ENCODE data around the gene RNF141. TPM values are rescaled to one million over a fixed set of nuclear protein-coding genes. Genes with fewer than 3 reads are reported as not detected.

Gene RNF141
- total RNA-seq, 1 donor from 2014 or later: 50.0 TPM

GRCh38 chr11:10567446-10567845 lies 26.5 kb upstream of the RNF141 start:
- Histone ChIP-seq H3K4me3 (peak overlapping the region; percentile 40), H3K36me3 (no peaks in the 10 kb centered on the region), H3K4me1 (no peaks in the 10 kb centered on the region), H3K9me3 (no peaks in the 10 kb centered on the region), H3K27ac (peak overlapping the region; percentile 39), H3K27me3 (no peaks in the 10 kb centered on the region)
- TF ChIP-seq, protein P1, sequence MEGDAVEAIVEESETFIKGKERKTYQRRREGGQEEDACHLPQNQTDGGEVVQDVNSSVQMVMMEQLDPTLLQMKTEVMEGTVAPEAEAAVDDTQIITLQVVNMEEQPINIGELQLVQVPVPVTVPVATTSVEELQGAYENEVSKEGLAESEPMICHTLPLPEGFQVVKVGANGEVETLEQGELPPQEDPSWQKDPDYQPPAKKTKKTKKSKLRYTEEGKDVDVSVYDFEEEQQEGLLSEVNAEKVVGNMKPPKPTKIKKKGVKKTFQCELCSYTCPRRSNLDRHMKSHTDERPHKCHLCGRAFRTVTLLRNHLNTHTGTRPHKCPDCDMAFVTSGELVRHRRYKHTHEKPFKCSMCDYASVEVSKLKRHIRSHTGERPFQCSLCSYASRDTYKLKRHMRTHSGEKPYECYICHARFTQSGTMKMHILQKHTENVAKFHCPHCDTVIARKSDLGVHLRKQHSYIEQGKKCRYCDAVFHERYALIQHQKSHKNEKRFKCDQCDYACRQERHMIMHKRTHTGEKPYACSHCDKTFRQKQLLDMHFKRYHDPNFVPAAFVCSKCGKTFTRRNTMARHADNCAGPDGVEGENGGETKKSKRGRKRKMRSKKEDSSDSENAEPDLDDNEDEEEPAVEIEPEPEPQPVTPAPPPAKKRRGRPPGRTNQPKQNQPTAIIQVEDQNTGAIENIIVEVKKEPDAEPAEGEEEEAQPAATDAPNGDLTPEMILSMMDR (IDR thresholded peaks at IDR 0.05): no peak
- no peak for ATAC-seq
- DNase-seq: no peak
- intact Hi-C loops (cut with DNase I): no loop called here

DNA sequence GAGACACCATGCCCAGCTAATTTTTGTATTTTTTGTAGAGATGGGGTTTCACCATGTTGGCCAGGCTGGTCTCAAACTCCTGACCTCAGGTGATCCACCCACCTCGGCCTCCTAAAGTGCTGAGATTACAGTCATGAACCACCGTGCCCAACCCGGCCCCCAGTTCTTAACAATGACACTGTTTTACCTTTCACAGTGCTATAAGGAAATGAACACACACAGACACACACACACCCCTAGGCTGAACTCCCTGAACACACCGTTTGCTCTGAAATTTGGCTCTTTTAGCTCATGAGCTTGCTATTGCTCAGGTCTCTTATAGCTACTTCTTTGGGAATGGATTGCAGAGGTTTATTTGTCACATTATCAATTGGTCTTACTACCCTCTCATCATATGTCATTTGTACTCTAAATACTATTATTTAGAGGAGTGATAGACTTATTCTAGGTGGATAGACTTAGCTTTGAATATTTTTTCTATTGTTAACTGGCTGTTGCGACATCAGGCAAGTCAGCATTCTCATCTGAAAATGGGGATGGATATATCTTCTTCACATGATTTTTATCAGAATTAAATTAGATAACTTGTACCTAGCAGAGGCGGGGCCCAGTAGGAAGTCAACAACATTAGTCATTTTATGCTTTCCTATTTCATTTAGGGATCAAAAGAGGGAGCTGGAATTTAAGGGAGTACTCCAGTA lies 25.4 kb upstream of the RNF141 start:
- TF ChIP-seq, protein P1 (IDR thresholded peaks at IDR 0.05): no peak
- peak overlapping the region; percentile 40 for H3K4me3 ChIP-seq
- intact Hi-C loops (cut with DNase I): no loop called here
- peak overlapping the region; percentile 24 for H3K27ac ChIP-seq
- DNase-seq: no peak
- H3K27me3 ChIP-seq: no peaks in the 10 kb centered on the region
- H3K4me1 ChIP-seq: no peaks in the 10 kb centered on the region
- H3K9me3 ChIP-seq: no peaks in the 10 kb centered on the region
- ATAC-seq: no peak
- H3K36me3 ChIP-seq: no peaks in the 10 kb centered on the region

GRCh38 chr11:10565493-10565892 lies 24.5 kb upstream of the RNF141 start:
- peaks cover 6% of the 10 kb centered on the region for H3K4me1 ChIP-seq
- no peak overlapping the region for H3K27ac ChIP-seq
- DNase-seq (no peak), ATAC-seq (no peak)
- no peaks in the 10 kb centered on the region for H3K9me3 ChIP-seq
- intact Hi-C loops (cut with DNase I): no loop called here
- no peaks in the 10 kb centered on the region for H3K36me3 ChIP-seq
- TF ChIP-seq, protein P1 (IDR thresholded peaks at IDR 0.05): no peak
- H3K4me3 ChIP-seq: peak overlapping the region; percentile 15
- no peaks in the 10 kb centered on the region for H3K27me3 ChIP-seq

DNA sequence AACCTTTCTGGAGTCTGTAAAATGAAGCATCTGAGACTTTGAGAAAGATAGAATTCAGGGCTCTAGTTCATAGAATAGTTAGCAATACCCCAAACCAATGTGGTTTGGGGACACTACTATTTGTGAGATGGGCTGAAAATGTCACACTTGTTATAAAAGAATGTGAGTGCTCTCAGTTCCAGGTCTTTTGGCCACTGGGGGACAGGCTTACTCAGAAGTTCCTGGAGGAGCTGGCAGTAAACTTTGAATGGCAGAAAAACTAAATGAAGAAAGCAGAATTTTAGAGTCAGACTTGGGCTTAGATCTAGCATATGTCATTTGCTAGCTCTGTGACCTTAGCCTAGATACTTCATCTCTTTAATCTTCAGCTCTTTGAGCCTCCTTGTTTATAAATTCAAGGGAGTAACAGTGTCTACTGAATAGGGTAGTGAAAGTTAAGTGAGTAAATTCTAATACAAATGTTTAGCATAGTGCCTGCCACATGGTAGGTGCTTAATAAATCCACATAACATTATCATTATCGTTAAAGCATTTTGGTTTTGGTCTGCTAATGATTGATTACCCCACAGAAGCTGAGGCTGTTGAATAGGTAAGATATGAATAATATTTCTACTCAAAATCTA lies 23.8 kb upstream of the RNF141 start:
- H3K9me3 ChIP-seq: no peaks in the 10 kb centered on the region
- TF ChIP-seq, protein P1 (IDR thresholded peaks at IDR 0.05): peak; percentile 44
- H3K27me3 ChIP-seq: no peaks in the 10 kb centered on the region
- DNase-seq (no peak), ATAC-seq (no peak)
- peaks cover 6% of the 10 kb centered on the region for H3K4me1 ChIP-seq
- no peaks in the 10 kb centered on the region for H3K36me3 ChIP-seq
- peak overlapping the region; percentile 15 for H3K4me3 ChIP-seq
- intact Hi-C loops (cut with DNase I): no loop called here
- no peak overlapping the region for H3K27ac ChIP-seq

GRCh38 chr11:10564030-10564429 lies 23.0 kb upstream of the RNF141 start:
- ATAC-seq: no peak
- DNase-seq: no peak
- intact Hi-C loops (cut with DNase I): no loop called here
- Histone ChIP-seq H3K4me3 (no peak overlapping the region), H3K27ac (no peak overlapping the region), H3K4me1 (peaks cover 6% of the 10 kb centered on the region), H3K36me3 (no peaks in the 10 kb centered on the region), H3K27me3 (no peaks in the 10 kb centered on the region), H3K9me3 (no peaks in the 10 kb centered on the region)
- TF ChIP-seq, protein P1 (IDR thresholded peaks at IDR 0.05): no peak

Measured in upper lobe of right lung (tissue), 1 donor.